ENCODE measurements around the gene PDXK.
A peak's percentile ranks its signal among the peaks of the same experiment; 100 is the strongest.

PDXK gene

DNA sequence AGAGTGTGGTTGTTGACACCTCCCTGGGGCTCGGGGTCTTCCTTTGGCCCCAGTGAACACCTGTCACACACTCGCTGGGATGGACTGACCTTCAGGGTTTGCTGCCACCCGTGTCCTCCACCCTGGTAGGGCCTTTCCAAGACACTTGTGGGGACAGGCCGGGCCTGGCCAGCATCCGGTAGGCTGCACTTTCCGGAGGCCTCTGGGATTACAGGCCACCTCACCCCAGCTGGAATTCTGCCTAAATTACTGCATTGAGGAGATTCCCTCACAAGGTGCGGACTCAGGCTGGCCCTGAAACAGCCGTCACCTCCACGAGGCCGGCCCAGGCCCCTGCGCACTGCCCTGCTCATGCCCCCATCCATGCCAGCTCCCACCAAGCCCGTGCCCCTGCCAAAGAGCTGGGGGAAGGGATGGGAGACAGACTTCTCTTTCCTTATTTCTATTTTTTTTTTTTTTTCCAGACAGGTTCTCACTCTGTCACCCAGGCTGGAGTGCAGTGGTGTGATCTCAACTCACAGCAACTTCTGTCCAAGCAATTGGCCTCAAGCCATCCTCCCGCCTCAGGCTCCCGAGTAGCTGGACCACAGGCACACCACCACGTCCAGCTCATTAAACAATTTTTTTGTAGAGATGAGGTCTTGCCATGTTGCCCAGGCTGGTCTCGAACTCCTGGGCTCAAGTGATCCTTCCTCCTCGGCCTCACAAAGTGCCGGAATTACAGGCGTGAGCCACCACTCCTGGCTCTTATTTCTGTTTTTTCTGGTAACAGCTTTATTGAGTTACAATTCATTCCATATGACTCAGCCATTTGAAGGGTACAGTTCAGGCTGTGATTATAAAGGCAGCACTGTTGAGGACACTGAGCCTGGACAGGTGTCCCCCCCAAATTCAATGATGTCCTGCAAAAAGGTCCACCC is 45.9 kb downstream of the PDXK start:
- no peak for DNase-seq

DNA sequence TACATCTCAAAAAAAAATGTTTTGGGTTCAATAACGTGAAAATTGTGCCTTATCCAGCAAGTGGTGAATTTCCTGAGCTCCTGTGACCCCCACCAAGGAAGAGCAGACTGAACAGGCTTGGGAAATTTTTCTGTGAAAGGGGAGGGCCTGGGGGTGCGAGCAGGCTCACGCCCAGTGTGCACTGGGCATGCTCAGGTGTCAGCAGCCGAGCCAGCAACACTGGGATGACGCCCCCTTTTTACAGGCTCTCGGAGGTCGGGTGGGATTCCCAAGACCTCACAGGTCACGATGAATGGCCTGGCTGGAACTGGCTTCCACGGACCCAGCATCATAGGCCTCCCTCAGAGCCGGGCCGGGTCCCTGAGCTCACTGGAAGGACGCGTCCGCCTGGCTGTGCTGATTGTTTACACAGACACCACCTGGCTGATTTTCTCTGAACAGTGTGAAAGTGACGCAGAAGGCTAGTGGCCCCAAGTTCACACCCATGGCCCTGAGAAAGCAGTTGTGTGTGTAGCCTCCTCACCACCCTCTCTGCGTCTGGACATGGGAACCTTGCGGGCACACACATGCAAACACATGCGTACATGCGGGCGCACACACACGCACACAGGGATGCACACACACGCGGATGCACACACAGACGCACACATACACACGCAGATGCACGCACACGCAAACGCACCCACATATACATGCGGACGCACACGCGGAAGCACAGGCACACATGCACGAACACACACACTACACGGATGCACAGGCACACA is 48.0 kb downstream of the PDXK start:
- no peak for DNase-seq

DNA sequence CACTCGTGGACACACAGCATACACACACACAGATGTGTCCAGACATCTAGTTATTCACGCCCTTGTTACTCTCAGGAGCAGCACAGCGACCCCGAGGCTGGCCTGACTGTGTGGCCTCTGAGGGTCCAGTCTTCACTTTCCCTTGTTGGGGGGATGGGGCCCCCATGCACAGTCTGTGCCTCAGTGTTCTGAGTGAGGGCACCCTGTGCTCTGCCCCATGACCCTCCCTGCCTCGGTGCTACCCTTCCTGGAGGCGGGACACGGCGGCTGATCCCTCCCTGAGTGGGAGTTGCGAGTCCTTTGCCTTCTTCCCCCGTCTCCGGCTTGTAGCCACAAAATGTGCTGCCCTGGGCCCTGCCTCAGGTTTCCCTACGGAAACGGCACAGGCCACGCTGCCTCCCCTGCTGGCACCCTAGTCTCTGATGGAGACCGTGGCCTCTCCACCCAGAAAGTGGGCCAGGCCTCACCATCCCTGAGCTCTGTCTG is 48.6 kb downstream of the PDXK start:
- DNase-seq: no peak

GRCh38 chr21:43767984-43768867 is 49.3 kb downstream of the PDXK start:
- DNase-seq: no peak

DNA sequence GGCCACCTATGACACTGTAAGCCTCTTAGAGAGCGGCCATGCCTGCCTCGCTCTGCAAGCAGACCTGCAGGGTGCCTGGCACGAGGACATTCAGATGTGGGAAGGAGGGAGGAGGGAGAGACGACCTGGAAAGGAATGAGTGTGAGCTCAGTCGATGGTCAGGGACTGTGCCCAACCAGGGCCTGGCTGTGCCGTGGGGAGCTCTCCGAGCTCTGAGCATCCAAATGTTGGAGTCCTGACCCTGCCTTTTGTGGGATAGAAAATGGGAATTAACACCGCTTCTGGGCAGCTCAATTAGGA is 49.9 kb downstream of the PDXK start:
- no peak for DNase-seq

DNA sequence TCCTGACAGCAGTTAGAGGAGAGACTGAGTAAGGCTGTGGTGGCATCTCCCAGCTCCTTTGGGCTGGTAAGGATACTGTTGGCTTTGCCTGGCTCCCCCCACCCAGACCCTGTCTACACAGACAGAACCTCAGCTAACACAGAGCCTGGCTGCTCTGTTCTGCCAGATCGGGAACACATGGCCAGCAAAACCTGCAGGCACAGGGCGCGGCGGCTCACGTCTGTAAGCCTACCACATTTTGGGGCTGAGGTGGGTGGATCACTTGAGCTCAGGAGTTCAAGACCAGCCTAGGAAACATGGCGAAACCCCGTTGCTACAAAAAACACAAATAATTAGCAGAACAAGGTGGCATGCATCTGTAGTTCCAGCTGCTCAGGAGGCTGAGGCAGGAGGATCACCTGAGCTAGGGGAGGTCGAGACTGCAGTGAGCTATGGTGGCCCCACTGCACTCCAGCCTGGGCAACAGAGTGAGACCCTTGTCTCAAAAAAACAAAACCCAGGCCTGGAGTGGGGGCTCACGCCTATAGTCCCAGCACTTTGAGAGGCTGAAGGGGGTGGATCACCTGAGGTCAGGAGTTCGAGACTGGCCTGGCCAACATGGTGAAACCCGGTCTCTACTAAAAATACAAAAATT is 50.5 kb downstream of the PDXK start:
- no peak for DNase-seq

DNA sequence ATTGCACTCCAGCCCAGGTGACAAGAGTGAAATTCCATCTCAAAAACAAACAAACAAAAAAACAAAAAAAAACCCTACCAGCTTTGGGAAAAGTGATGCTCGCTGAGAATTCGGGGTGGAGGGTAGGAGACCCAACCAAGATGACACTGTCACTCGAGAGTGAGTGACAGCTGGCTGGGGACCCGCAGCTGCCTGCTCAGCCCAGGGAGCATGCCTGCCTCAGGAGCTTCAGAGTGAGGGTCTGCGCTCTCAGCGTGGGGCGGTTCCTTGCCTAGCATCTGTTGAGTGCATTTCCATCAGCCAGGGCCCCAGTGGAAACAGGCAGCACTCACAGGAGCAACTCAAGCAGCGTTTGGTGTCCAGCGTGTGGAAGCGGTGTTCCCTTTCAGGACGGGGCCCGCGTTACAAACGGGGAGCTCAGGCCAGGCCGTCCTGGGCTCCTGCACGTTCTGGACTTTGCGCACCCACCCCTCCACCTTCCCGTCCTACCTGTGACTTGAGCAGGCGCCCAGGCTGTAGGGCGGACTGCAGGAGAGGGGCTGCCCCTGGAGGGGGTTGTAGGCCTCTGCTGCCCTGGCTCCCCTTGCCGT is 51.2 kb downstream of the PDXK start:
- no peak for DNase-seq

- no peak for DNase-seq
These were observed 52.3 kb downstream of the PDXK start for GRCh38 chr21:43771199-43771675.

DNA sequence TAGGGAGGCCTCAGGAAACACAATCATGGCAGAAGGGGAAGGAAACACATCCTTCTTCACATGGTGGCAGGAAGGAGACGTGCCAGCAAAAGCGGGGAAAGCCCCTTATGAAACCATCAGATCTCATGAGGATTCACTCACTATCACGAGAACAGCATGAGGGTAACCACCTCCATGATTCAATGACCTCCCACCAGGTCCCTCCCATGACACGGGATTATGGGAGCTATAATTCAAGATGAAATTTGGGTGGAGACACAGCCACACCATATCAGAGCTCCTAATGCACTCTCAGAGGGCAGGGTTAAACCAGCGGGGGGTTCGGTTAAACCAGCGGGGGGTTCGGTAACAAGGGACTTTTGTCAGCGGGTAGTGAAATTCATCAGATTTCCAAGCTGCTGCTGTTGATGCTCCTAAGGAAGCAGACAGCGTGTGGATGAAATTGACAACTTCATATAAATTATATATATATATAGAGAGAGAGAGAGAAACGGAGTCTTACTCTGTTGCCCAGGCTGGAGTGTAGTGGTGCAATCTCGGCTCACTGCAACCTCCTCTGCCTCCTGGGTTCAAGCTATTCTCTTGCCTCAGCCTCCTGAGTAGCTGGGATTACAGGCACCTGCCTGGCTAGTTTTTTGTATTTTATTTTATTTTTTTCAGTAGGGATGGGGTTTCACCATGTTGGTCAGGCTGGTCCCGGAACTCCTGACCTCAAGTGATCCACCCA is 52.9 kb downstream of the PDXK start:
- no peak for DNase-seq

DNA sequence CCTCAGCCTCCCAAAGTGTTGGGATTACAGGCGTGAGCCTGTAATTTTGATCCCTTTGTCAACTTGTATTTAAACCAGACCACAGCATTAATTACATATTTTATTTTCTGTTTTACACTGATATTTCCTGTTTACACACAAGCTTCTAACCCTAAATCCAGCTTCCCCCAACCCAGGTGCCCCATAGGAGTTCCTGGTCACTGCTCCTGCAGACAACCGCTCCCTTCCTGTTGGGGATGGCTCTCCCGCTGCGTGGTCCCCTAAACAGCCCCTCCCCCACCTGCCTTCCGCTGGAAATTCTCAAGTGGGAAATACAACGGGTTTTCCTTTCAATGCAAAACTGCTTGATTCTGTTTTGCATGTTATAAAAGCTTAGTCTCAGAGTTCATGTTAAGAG is 53.5 kb downstream of the PDXK start:
- no peak for DNase-seq

- DNase-seq: no peak
These were observed 55.2 kb downstream of the PDXK start for GRCh38 chr21:43774163-43774562.

GRCh38 chr21:43775190-43775589 is 56.3 kb downstream of the PDXK start:
- no peak for DNase-seq

- peak; percentile 72 to 87 for DNase-seq
These were observed 57.0 kb downstream of the PDXK start, which contains the start of gene CSTB for GRCh38 chr21:43775795-43776430. Gene CSTB (minus strand): TSS chr21:43776308. CDS start chr21:43776269, 39 bp downstream.

DNA sequence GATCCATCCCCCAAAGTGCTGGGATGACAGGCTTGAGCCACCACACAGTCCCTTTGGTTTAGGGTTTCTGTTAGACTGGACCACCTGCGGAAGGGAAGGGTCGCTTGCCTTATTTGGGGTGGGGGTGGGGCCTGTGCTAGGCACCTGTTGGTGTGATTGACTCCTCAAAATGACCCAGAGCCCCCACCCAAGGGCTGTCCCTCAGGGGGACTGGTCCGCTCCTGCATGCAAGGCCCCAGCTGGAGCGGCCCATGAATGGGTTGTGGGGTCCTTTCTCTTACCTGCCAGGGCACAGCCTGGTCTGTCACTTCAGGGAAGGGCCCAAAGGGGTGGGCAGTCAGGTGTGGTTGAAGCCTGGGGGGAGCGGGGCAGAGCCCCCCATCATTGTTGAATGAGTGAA is 59.0 kb downstream of the PDXK start:
- no peak for DNase-seq

DNA sequence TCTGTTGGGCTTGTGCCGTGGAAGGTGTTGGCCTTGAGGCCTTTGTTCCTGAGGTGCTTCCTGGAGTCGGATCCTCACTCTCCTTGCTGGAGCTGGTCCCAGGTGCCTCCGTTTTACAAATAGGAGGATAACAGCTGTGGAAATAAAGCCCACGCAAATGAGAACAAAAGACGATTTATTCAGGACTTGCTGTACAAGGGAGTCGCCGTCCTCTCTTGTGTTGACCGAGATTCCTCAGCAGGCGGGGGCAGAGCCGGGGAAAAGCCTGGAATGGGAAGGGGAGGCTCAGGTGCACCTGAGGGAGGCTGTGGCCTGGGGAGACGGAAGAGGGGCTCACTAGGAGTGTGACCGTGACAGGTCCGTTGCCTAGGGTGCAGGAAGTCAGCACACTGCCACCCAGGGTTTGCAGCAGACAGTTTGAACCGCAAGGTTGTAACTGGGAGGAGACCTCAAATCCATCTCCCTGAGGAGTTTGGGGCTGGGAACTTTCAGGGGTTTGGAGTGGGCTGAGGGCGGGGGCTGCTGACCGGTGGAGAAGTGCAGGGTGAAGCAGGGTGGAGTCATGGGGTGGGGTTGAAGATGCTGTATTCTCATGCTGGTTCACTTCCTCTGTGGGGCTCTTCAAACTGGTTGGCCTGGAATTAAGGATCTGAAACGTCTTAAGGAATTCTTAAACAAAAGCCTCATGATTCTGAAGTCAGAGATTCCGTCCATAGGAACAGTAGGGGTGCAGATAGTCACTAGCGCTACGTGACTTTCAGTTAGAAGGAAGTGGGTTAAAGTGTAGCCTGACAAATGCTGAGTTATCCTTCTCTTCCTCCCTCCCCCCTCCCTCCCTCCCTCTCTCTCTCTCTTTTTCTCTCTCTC is 59.8 kb downstream of the PDXK start:
- DNase-seq: peak; percentile 17 to 20

DNA sequence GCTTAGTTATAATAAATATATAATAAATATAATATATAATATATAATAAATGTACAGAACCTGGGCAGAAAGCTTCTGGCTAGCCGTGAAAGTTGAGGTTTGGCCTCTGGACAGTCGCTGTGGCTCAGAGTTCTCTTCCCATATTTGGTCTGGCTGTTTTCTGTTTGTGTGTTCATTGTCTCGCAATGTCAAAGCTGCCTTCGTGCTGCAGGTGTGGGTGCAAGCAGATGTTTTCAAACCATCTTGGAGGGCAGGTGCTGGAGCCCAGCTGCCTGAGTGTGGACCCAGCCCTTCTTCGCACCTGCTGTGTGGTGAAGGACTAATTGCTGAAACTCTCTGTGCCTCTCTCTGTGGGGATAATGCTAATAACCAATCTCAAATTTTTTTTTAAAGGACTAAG is 60.7 kb downstream of the PDXK start:
- no peak for DNase-seq

DNA sequence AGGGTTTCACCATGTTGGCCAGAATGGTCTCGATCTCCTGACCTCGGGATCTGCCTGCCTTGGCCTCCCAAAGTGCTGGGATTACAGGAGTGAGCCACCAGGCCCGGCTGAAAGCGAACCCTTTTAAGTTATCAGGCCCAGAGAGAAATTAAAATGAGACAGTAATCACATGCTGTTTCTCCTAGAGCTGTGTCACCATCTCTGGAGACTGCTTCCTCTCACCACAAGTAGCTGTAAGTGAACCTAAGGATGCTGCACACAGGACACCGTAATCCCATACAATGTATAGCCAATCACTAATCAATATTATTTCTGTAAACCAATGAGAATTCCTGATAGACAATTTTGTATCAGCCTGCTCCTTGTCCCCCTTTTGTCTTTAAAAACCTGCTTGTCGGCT is 62.9 kb downstream of the PDXK start:
- no peak for DNase-seq

GRCh38 chr21:43782431-43783097 is 63.6 kb downstream of the PDXK start:
- no peak for DNase-seq

- DNase-seq: no peak
These were observed 64.3 kb downstream of the PDXK start for GRCh38 chr21:43783098-43783700.
